GM10248 (cell line): Measurements from ENCODE around the gene PRKD2.

ENCODE experiments used
- CTCF ChIA-PET: fragments of 300-600 bp; sonication (Branson Sonifier 250); formaldehyde crosslinking; extraction: SDS; loops from one replicate; lab custom pipeline; 2021; ENCODE audit warnings: antibody characterized with exemption; lab: Yijun Ruan, JAX
- POLR2A ChIA-PET: fragments of 350-650 bp; sonication (Branson Sonifier 250); formaldehyde crosslinking; extraction: SDS; loops from one replicate; lab custom pipeline; 2020; ENCODE audit warnings: antibody characterized with exemption; lab: Yijun Ruan, JAX
- DNase-seq: peaks from one replicate; pipeline ENCODE4 v3.0.0; 2012; ENCODE audit errors: extremely low spot score
- TF ChIP-seq, protein P1 (sequence below): IDR thresholded peaks from 2 replicates; pipeline ENCODE4 v1.5.1; 2012; ENCODE audit warnings: mild to moderate bottlenecking, low read depth; ENCODE audit errors: extremely low read depth, missing control alignments, control extremely low read depth

Gene PRKD2

GRCh38 chr19:46759817-46760333 is 43.0 kb upstream of the PRKD2 start:
- POLR2A ChIA-PET = no interaction called here
- TF ChIP-seq, protein P1, sequence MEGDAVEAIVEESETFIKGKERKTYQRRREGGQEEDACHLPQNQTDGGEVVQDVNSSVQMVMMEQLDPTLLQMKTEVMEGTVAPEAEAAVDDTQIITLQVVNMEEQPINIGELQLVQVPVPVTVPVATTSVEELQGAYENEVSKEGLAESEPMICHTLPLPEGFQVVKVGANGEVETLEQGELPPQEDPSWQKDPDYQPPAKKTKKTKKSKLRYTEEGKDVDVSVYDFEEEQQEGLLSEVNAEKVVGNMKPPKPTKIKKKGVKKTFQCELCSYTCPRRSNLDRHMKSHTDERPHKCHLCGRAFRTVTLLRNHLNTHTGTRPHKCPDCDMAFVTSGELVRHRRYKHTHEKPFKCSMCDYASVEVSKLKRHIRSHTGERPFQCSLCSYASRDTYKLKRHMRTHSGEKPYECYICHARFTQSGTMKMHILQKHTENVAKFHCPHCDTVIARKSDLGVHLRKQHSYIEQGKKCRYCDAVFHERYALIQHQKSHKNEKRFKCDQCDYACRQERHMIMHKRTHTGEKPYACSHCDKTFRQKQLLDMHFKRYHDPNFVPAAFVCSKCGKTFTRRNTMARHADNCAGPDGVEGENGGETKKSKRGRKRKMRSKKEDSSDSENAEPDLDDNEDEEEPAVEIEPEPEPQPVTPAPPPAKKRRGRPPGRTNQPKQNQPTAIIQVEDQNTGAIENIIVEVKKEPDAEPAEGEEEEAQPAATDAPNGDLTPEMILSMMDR = no peak
- DNase-seq = no peak
- CTCF ChIA-PET = interaction anchor here (2.9 kb wide), 1 partner anchor 80 kb away, joined by 9 read pairs; no protein-coding TSS in a partner anchor

- DNase-seq = no peak
- POLR2A ChIA-PET = no interaction called here
- TF ChIP-seq, protein P1 = no peak
- CTCF ChIA-PET = interaction anchor here (0.6 to 2.1 kb wide), 3 partner anchors 67 to 81 kb away, joined by 3 to 61 read pairs (median 8); no protein-coding TSS in a partner anchor
These were observed 42.3 kb upstream of the PRKD2 start for GRCh38 chr19:46759206-46759605.

DNA sequence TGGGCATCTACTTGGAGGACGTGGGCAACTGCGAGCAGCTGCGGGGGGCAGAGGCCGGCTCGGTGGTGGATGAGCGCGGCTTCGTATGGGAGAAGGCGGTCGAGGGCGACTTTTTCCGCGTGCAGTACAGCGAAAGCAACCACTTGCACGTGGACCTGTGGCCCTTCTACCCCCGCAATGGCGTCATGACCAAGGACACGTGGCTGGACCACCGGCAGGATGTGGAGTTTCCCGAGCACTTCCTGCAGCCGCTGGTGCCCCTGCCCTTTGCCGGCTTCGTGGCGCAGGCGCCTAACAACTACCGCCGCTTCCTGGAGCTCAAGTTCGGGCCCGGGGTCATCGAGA is 39.6 kb upstream of the PRKD2 start:
- TF ChIP-seq, protein P1 = no peak
- ChIA-PET CTCF (interaction anchor here (0.7 to 9.7 kb wide), 7 partner anchors 11 to 235 kb away, joined by 3 to 125 read pairs (median 4); partner anchors contain the start of gene FKRP), POLR2A (no interaction called here)
- no peak for DNase-seq

GRCh38 chr19:46755853-46756543 is 39.1 kb upstream of the PRKD2 start:
- no peak for DNase-seq
- TF ChIP-seq, protein P1 = no peak
- POLR2A ChIA-PET = interaction anchor here (0.6 to 0.9 kb wide), 2 partner anchors 32 to 50 kb away, joined by 3 to 4 read pairs; partner anchors contain the start of gene SLC1A5
- CTCF ChIA-PET = interaction anchor here (0.7 to 9.7 kb wide), 7 partner anchors 10 to 235 kb away, joined by 3 to 125 read pairs (median 4); partner anchors contain the start of gene FKRP

DNA sequence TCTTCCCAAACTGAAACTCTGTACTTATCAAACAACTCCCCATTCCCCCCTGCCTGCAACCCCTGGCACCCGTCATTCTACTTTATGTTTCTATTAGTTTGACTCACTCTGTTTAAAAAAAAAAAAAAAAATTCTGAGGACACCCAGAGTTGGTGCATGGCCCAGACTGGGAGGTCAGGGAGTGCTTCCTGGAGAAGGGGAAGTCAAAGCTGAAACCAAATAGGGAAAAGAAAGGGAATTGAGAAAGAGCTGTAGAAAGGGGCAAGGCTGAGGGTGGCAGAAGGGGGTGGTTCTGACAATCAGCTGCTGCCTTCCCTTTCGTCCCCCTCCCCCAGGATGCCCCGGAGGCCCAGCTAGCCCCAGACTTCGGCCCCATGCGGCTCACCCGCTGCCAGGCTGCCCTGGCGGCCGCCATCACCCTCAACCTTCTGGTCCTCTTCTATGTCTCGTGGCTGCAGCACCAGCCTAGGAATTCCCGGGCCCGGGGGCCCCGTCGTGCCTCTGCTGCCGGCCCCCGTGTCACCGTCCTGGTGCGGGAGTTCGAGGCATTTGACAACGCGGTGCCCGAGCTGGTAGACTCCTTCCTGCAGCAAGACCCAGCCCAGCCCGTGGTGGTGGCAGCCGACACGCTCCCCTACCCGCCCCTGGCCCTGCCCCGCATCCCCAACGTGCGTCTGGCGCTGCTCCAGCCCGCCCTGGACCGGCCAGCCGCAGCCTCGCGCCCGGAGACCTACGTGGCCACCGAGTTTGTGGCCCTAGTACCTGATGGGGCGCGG is 38.4 kb upstream of the PRKD2 start:
- DNase-seq = no peak
- ChIA-PET POLR2A (interaction anchor here (0.6 to 0.9 kb wide), 2 partner anchors 33 to 50 kb away, joined by 3 to 4 read pairs; partner anchors contain the start of gene SLC1A5), CTCF (interaction anchor here (1.1 to 9.7 kb wide), 5 partner anchors 10 to 138 kb away, joined by 3 to 125 read pairs (median 4); partner anchors contain the start of gene FKRP)
- TF ChIP-seq, protein P1 = no peak
